Panc1 (cell line): ENCODE measurements around the gene MTARC2. TPM values are rescaled to one million over a fixed set of nuclear protein-coding genes. Genes with fewer than 3 reads are reported as not detected.

ENCODE experiments used
- ATAC-seq: fragments of 200-7000 bp; cut with Tn5 transposase; 2 replicates; pipeline ENCODE4 v1.9.1; 2020; ENCODE audit warnings: mild to moderate bottlenecking, moderate library complexity
- BruUV-seq: library from RNA; stranded (reverse); fragments of 400-500 nt; replicated peaks from 2 replicates; lab custom pipeline; 2021; lab: Mats Ljungman, UMichigan
- CTCF ChIA-PET: fragments of 300-600 bp; sonication (Branson Sonifier 250); formaldehyde crosslinking; loops from one replicate; lab custom pipeline; 2022; ENCODE audit warnings: antibody characterized with exemption; lab: Charles Lee
- POLR2A ChIA-PET: fragments of 300-600 bp; sonication (Branson Sonifier 250); formaldehyde crosslinking; loops from one replicate; lab custom pipeline; 2022; ENCODE audit warnings: antibody characterized with exemption; lab: Charles Lee
- DNase-seq: peaks from one replicate; pipeline ENCODE4 v3.0.0-alpha.2; 2010; ENCODE audit warnings: low read depth, low spot score
- H3K27ac ChIP-seq: 2 replicates; pipeline ENCODE4 v1.5.1; 2011; ENCODE audit warnings: mild to moderate bottlenecking, low read length, inconsistent platforms
- H3K27me3 ChIP-seq: fragments of 200-500 bp; sonication (Bioruptor generic); 2 replicates; pipeline ENCODE4 v1.6.0; 2014; ENCODE audit warnings: low read length, inconsistent platforms; ENCODE audit not compliant: control insufficient read depth, insufficient read depth
- H3K36me3 ChIP-seq: fragments of 200-500 bp; sonication (Bioruptor generic); 2 replicates; pipeline ENCODE4 v1.5.1; 2014; ENCODE audit warnings: inconsistent platforms, mild to moderate bottlenecking, low read length, moderate library complexity; ENCODE audit not compliant: control insufficient read depth, insufficient read depth
- H3K4me1 ChIP-seq: 2 replicates; pipeline ENCODE4 v1.5.1; 2011; ENCODE audit warnings: inconsistent platforms, mild to moderate bottlenecking, low read length, moderate library complexity; ENCODE audit not compliant: control insufficient read depth, insufficient read depth
- H3K4me3 ChIP-seq, 2 experiments: 2 replicates each; pipeline ENCODE4 v1.5.1; 2011 to 2012; ENCODE audit warnings: low read depth in 2 of 2, low read length in 2 of 2, mild to moderate bottlenecking in 2 of 2, inconsistent platforms in 1 of 2, moderate library complexity in 1 of 2
- H3K9me3 ChIP-seq: fragments of 200-500 bp; sonication (Bioruptor generic); 2 replicates; pipeline ENCODE4 v1.5.1; 2014; ENCODE audit warnings: low read depth, mild to moderate bottlenecking, inconsistent platforms, low read length, moderate library complexity; ENCODE audit not compliant: control insufficient read depth, insufficient read depth
- POLR2AphosphoS5 ChIP-seq: IDR thresholded peaks from 2 replicates; pipeline ENCODE4 v1.6.1; 2012; ENCODE audit warnings: mild to moderate bottlenecking, low read depth, low read length, moderate library complexity
- SIN3A ChIP-seq: IDR thresholded peaks from 2 replicates; pipeline ENCODE4 v1.6.1; 2012; ENCODE audit warnings: low read depth, mild to moderate bottlenecking, low read length, moderate library complexity, borderline replicate concordance; ENCODE audit not compliant: insufficient read depth
- TCF7L2 ChIP-seq: IDR thresholded peaks from 2 replicates; pipeline ENCODE4 v1.6.1; 2011; ENCODE audit warnings: mild to moderate bottlenecking, low read depth, low read length, inconsistent platforms
- in situ Hi-C: cut with HindIII; loops from 2 replicates; pipeline ENCODE4 v1.10.0; 2016; ENCODE audit warnings: low sequenced_read_pairs, low pct_unique_long_range_greater_than_20kb
- intact Hi-C: fragments of 100-400 bp; cut with micrococcal nuclease; formaldehyde crosslinking; loops from one replicate; pipeline ENCODE4 v1.10.0; 2022; ENCODE audit not compliant: unreplicated experiment
- total RNA-seq: library from RNA; stranded (reverse); gene quantifications from one replicate; pipeline ENCODE4 v1.2.1, GENCODE V29; 2021; ENCODE audit not compliant: unreplicated experiment
- TF ChIP-seq, protein P1 (sequence below), 2 experiments: IDR thresholded peaks; 2 replicates each; pipeline ENCODE4 v1.6.1; 2011 to 2012; ENCODE audit warnings: low read depth in 2 of 2, control low read depth in 1 of 2, low read length in 1 of 2, mild to moderate bottlenecking in 1 of 2, moderate library complexity in 1 of 2; ENCODE audit not compliant: insufficient read depth in 1 of 2
- TF ChIP-seq, protein P2 (sequence below): fragments of 450-650 bp; IDR thresholded peaks from 2 replicates; pipeline ENCODE4 v1.5.1; 2017; ENCODE audit warnings: mild to moderate bottlenecking

The MTARC2 gene
- total RNA-seq, 1 experiment from 2014 or later, result 10.1 TPM

DNA sequence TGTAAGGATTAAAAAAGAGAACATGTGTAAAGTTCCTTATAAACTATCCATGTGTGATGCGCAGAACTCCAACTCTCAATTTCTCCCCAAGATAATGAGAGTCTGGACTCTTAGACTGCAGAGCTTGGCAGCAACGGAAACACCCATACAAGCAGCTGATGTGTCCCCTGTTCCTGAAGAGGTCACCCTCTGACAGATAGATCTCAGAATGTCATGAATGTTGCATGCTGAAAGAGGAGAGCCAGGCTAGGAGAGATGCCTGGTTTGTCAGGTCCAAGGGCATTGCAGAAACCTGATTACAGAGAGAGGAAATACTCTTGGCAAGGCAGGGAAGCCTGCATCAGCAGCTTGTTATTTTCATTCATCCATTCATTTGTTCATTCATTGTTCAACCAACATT lies 62.8 kb downstream of the MTARC2 start:
- intact Hi-C loops, result loop anchor here (2.0 to 10.0 kb wide), 2 partner anchors 624 to 1644 kb away; no protein-coding TSS in a partner anchor
- TF ChIP-seq, protein P1, sequence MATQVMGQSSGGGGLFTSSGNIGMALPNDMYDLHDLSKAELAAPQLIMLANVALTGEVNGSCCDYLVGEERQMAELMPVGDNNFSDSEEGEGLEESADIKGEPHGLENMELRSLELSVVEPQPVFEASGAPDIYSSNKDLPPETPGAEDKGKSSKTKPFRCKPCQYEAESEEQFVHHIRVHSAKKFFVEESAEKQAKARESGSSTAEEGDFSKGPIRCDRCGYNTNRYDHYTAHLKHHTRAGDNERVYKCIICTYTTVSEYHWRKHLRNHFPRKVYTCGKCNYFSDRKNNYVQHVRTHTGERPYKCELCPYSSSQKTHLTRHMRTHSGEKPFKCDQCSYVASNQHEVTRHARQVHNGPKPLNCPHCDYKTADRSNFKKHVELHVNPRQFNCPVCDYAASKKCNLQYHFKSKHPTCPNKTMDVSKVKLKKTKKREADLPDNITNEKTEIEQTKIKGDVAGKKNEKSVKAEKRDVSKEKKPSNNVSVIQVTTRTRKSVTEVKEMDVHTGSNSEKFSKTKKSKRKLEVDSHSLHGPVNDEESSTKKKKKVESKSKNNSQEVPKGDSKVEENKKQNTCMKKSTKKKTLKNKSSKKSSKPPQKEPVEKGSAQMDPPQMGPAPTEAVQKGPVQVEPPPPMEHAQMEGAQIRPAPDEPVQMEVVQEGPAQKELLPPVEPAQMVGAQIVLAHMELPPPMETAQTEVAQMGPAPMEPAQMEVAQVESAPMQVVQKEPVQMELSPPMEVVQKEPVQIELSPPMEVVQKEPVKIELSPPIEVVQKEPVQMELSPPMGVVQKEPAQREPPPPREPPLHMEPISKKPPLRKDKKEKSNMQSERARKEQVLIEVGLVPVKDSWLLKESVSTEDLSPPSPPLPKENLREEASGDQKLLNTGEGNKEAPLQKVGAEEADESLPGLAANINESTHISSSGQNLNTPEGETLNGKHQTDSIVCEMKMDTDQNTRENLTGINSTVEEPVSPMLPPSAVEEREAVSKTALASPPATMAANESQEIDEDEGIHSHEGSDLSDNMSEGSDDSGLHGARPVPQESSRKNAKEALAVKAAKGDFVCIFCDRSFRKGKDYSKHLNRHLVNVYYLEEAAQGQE (IDR thresholded peaks at IDR 0.05; ENCODE audit: insufficient read depth in 1 of 2, low read depth in 2 of 2, low read length in 1 of 2), result no peak
- no peak for TF ChIP-seq SIN3A
- TF ChIP-seq, protein P2, sequence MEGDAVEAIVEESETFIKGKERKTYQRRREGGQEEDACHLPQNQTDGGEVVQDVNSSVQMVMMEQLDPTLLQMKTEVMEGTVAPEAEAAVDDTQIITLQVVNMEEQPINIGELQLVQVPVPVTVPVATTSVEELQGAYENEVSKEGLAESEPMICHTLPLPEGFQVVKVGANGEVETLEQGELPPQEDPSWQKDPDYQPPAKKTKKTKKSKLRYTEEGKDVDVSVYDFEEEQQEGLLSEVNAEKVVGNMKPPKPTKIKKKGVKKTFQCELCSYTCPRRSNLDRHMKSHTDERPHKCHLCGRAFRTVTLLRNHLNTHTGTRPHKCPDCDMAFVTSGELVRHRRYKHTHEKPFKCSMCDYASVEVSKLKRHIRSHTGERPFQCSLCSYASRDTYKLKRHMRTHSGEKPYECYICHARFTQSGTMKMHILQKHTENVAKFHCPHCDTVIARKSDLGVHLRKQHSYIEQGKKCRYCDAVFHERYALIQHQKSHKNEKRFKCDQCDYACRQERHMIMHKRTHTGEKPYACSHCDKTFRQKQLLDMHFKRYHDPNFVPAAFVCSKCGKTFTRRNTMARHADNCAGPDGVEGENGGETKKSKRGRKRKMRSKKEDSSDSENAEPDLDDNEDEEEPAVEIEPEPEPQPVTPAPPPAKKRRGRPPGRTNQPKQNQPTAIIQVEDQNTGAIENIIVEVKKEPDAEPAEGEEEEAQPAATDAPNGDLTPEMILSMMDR, result no peak
- no peak for TF ChIP-seq TCF7L2
- no peak for TF ChIP-seq POLR2AphosphoS5
- no TSS peak for BruUV-seq
- in situ Hi-C loops, result no loop called here
- Histone ChIP-seq H3K27ac (no peak overlapping the region), H3K4me3 (no peak overlapping the region), H3K36me3 (no peaks in the 10 kb centered on the region), H3K27me3 (peaks cover 3% of the 10 kb centered on the region; the same call in 1 of the 2 replicates), H3K9me3 (no peaks in the 10 kb centered on the region), H3K4me1 (no peaks in the 10 kb centered on the region)
- no peak for DNase-seq
- CTCF ChIA-PET, result interaction anchor here (0.9 kb wide), 1 partner anchor 392 kb away, joined by 3 read pairs; no protein-coding TSS in a partner anchor
- ATAC-seq, result no peak
- POLR2A ChIA-PET, result no interaction called here

DNA sequence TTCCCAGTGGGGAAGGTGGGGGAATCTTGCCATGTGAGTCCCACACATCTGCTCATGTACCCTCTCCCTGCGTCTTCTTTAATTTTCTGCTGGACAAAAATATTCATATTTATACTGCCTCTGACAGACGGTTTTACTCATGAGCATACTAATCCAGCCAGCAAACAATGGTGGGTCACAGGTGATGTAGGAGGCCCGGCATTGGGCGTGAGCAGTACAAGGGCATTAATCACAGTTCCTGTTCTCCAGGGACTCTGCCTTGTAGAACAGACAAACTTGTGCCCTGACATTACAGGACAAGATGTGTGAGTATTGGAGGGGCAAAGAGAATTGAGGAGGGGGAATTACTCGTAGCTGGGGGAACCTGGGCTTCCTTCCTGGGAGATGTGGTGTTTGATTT lies 63.6 kb downstream of the MTARC2 start:
- BruUV-seq, result no TSS peak
- CTCF ChIA-PET, result no interaction called here

More for the DNA sequence above, 63.6 kb downstream of the MTARC2 start:
- in situ Hi-C loops, result no loop called here
- Histone ChIP-seq H3K27ac (no peak overlapping the region), H3K4me1 (no peaks in the 10 kb centered on the region), H3K9me3 (no peaks in the 10 kb centered on the region), H3K36me3 (no peaks in the 10 kb centered on the region), H3K27me3 (peaks cover 3% of the 10 kb centered on the region; the same call in 1 of the 2 replicates), H3K4me3 (no peak overlapping the region)
- POLR2A ChIA-PET, result no interaction called here
- intact Hi-C loops, result loop anchor here (2.0 to 10.0 kb wide), 2 partner anchors 623 to 1643 kb away; no protein-coding TSS in a partner anchor
- TF ChIP-seq, protein P1 (IDR thresholded peaks at IDR 0.05; ENCODE audit: insufficient read depth in 1 of 2, low read depth in 2 of 2, low read length in 1 of 2), result no peak
- TF ChIP-seq POLR2AphosphoS5 (no peak), SIN3A (no peak), TCF7L2 (no peak)
- TF ChIP-seq, protein P2, result no peak
- ATAC-seq, result no peak
- DNase-seq, result no peak
